Stimulated activated CD8-positive, alpha-beta memory T cell treated with anti-CD3 and anti-CD28 coated beads, Interleukin-7, amount 100 ng/mL, for 1 hour (primary cell): ENCODE results near the gene IFNAR2.

Source experiments
- DNase-seq, 2 donors: peaks; one replicate each; pipeline ENCODE4 v3.0.0-alpha.2; 2020; ENCODE audit warnings: low read depth in 2 of 2

Gene IFNAR2

DNA sequence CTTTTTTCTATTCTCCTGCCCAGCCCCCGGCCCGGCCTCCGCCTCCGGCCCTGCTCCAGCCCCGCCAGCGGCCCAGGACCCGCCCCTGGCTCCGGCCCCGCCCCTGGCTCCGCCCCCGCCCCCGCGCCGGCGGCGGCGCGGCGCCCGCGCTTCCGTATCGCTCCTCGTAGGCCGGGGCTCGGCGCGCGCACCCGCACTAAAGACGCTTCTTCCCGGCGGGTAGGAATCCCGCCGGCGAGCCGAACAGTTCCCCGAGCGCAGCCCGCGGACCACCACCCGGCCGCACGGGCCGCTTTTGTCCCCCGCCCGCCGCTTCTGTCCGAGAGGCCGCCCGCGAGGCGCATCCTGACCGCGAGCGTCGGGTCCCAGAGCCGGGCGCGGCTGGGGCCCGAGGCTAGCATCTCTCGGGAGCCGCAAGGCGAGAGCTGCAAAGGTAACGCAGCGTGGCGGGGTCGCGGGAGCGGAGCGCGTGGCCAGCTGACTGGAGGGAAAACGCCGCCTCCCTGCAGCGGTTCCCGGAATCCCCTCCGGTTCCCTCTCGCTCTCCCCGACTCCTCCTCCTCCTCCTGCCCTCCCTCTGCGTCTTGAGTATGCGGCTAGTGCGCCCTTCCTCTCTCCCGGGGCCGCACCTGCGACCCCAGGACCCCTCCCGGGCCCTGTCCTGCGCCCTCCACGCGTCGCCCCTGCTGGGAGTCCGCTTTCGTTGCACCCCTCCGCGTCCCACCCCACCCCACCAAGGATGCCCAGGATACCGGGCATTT, at the start of gene IFNAR2:
TSS of gene IFNAR2 (plus strand) at position 155 of the 761 bp plus-strand sequence. CDS start 11,985 bp downstream, outside the sequence.
- peak; percentile 49 to 54 for DNase-seq

DNA sequence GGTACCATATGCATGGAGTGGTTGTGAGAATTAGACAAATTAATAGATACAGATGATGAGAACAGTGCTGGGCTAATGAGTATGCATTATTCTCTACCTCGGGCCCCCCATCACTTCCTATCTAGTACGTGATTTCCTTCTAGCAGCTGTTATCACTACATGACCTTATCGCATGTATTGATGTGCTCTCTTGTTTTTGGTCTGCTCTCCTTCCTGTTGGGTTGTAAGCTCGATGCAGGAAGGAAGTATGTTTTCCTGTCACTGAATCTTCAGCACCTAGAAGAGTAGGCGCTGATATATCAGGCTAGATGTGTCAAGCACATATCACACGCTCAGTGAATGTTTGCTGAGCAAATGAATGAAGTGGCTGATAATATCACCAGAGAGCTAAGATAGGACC, 43.9 kb upstream of the IFNAR2 start:
- no peak for DNase-seq

DNA sequence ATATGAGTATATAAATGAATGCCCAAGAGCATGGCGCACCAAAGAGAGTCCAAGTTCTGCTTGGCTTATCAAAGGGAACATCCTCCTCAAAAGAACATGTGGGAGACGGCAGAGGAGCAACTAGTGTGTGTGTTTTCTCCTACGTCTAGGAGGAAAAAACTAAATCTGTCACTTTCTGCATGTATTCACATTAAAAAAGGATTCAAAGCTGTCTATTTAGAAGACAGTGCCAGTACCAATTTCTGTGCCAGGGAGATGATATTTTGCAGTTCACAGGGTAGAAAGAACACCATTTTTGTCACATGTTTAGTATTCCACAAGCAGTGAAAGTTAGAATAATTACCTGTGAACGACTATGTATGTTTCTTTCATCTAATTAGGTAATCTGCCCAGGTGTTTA, 42.5 kb upstream of the IFNAR2 start:
- no peak for DNase-seq

DNA sequence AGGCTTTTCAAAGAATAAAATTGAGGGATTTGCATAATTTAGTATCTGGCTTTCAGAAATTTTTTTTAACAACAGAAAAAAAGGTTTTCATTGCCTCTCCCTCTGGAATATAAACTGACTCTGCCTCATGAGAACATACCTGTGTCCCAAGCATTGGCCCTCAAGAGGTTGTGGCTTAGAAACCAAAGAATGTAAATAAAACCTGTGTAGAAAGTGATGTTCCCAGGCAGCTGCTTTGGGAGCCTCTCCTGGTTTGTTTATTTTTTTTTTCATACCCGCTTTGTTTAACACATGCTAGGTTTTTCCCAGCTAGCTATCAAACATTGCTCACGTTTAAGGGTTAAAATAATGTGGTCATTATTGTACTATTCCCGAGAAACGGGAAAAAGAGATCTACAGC, 40.5 kb upstream of the IFNAR2 start:
- DNase-seq, result no peak

DNA sequence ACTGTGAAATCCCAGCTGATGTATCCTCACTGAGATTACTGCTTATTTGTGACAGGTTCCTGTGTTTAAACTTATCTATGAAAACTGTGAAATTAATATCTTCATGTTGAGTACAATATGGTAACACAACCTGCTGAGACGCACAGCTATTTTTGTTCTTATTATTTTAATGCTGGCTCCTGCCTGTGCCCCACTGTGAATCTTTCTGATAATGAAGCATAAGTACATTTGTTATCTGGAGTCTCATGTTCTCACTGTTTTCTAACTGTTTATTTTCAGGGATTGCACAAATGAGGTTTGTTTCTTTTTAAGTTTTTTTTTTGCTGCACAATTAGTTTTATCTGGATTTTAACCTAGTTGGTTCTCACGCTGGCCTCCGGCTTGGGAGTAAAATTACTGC, 39.9 kb upstream of the IFNAR2 start:
- DNase-seq, result no peak

DNA sequence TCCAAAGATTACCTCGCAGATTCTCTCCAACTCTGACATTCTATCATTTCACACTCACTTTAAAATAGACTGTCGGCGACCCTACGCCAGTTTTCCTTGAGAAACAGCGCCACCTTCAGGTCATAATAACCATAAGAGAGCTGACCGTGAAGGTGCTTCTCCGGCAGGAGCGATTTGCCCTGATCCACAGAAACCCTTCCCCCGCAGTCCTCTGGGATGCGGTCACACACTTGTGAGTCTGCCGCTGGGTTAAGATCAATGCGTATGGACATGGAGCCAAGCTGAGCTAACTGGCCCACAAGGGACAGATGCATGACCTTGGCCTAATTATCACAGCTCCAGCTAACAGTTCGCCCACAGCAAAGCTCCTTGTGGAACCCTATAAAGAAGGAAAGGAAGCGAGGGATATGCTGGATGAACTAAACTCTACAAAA, 32.8 kb upstream of the IFNAR2 start:
- DNase-seq, result no peak

DNA sequence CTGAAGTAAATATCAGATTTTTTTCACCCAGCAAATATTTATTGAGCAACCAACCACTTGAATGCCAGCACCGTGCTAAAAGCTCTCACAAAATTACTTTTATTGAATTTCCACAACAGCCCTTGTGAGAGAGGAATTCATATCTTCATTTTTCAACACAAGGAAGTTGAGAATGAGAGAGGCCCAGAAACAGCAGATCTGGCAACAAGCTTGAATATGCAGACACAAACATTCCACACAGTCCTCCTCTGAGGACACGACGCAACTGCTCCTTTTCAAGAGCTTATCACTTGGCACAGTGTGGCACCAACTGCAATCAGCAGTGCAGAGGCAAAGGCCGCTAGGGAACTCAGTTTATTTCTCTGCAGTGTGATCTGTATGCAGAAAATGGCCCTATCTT, 32.2 kb upstream of the IFNAR2 start:
- DNase-seq, result no peak

DNA sequence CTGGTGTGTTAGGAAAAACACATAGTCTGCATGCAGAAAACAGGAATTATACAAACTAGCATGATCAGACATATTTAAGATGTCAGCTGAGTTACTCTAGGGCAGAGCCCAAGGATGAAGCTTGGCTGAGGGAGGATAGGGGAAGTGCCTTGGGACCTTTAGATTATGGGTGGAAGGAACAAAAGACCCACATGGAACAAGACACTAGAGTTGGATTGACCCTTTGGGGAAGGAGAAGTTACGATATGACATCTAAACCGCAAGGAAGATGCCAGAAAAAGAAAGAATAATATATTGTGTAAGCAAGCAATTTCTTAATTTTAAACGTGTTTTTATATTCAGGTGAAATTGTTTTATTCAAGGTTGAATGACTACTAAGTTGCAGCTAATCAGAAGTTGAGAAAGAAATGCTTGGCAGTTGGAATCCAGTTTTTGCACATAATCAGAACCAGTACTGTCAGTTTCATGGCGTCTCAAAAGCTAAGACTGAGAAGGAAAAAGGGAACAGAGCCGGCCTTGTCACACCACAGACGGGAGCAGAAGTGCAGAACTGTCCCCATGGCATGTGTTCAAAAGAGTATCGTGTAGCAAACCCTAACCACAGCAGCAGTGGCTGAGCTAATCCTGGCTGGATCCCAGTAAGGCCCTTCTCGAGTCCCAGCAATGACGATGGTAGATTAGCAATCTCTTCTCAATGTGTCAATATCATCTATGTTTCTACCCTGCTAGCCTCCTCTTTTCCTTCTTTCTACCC, 31.2 kb upstream of the IFNAR2 start:
- no peak for DNase-seq

DNA sequence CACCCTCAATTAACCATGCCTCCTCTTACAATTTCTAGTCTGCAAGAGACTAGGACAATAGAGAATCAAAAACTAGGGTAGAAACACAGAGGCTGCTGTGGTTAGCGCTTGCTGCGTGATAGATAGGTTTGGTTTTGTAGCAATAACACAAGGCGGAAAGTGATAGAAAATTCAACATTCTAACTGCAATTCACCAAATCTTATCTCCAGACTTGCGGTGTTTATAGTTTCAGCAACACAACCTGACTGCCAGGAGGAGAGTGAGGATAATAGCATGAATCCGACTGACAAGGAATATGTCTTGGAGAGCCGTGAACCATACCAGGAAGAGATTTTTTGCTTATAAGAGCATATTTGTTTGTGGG, 30.7 kb upstream of the IFNAR2 start:
- DNase-seq, result no peak

DNA sequence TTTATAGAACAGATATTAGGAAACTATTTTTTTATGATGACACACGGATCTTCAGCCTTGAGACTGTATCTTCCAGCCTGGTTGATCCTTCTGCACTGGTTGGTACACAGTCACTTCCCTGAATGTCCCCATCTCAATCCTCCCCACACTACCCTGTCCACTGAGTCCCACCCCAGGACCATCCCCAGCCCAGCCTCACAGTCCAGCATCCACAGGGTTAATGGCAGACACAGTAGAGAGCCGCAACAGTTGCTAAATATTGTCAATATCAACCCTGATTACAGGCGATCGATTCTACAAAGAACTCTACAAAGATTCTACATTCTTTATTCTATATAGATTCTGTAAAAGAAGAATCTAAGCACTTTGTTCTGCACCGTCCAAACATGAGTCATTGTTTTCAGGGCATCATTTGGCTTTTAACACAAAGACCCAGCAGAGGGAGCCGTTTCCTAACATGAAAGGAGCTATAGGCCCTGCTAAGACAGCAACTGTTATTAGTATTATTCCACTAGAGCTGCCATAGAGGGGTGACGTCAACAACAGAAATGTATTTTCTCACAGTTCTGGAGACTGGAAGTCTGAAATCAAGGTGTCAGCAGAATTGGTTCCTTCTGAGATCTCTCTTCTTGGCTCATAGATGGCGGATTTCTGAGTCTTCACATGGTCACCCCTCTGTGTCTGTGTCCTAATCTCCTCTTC, 30.1 kb upstream of the IFNAR2 start:
- peak; percentile 58 to 64 for DNase-seq

DNA sequence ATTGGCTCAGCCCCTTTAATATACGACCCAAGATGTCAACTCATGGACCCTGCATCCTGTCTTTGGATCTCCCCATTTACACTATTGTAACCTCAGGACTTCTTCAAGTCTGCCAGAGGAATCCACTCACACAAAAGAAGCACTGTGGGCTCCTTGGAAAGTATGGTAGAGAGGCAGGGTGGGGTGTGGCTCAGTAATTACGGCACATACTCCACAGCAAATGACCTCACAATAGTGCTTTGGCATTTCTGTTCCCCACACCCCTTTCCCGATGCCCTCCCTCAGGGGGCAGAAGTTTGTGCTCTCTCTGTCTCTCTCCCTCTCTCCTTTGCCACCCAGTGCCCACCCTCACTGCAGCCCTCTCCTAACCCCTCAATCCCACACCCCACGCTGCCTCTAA, 27.8 kb upstream of the IFNAR2 start:
- DNase-seq, result no peak

DNA sequence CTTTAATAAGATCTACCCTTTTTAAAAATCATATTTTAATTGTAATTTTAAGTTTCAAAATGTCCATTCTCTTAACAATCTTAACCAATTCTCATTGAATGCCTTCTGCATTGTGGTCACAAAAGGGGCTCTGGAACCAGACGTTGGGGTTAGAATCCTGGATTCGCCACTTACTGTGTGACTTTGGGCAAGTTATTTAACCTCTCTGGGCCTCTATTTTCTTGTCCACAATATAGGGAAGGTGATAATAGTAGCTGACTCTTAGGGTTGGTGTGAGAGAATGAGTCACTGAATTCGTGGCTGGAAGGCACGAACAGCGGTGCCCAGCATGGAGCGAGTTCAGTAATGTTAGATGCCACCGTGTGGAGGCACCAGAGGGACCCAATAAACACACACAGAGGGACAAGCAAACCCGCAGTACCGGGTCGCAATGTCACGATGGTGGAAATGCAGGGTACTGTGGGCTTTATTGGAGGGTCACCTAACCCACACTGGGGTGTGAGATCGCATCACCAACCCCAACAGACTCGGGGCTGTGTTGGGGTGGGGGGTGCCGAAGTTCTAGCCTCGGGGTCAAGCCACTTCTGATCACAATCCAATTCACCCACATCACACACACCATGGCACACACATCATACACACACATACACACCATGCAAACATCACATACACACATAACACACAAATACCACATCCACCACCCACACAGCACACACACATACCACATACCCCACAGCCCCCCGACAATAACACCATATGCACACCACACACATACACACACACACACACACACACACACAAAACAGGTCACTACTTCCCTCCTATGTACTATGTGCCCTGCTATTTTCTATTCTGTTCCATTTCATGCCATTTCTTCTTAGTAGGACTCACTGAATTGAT, 27.0 kb upstream of the IFNAR2 start:
- no peak for DNase-seq

DNA sequence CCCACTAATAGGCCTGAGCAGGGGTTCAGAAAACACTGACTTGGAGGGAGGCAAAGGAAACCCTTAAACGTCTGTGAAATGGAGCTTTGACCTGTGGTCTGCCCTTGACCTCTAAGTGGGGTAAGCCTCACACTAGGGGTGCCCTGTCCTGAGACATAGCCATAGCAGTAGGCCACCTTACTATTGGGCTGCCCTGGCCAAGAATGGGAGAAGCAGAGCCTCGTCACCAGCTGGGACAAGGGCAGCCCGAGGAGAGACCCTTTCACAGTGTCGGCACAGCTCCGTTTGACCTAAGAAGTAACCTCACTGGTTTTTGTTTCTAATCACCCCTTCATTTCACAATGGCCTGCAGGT, 26.4 kb upstream of the IFNAR2 start:
- DNase-seq, result no peak

DNA sequence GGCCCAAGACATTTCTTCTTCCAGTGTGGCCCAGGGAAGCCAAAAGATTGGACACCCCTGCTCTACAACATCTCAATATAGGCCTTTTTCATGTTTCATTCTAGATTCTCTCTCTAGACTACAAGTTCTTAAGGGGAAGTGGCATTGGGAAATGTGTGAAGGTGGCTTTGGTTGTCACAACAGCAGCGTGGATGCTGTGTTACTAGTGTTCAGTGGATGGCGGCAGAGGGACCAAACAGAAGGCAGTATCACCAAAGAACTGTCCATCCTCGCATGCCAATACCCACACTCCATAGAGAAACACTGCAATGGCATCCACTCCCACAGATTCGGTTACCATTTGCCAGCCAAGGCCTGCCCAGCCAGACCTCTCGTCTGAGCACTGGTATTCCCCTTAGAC, 24.3 kb upstream of the IFNAR2 start:
- no peak for DNase-seq

DNA sequence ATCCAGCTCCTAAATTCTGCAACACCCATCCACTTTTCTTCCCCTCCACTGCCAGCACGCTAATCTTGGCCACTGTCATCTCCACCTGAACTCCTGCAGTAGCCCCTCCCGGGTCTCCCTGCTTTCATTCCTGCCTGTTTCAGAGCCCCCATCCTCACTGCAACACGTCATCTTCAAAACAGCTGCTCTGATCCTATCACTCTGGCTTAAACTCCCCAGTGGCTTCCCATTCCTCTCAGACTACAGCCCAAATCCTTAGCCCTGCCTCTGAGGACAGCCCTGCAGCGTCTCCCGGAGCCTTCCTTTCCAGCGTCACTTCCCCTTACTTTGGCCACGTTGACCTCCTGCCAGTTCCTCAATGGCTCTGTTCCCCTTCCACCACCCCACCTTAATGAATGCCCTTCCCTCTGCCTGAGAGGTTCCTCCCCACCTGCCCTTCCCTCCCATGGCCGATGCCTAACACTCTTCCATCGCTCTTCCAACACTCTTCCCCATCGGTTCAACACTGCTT, 22.9 kb upstream of the IFNAR2 start:
- no peak for DNase-seq

DNA sequence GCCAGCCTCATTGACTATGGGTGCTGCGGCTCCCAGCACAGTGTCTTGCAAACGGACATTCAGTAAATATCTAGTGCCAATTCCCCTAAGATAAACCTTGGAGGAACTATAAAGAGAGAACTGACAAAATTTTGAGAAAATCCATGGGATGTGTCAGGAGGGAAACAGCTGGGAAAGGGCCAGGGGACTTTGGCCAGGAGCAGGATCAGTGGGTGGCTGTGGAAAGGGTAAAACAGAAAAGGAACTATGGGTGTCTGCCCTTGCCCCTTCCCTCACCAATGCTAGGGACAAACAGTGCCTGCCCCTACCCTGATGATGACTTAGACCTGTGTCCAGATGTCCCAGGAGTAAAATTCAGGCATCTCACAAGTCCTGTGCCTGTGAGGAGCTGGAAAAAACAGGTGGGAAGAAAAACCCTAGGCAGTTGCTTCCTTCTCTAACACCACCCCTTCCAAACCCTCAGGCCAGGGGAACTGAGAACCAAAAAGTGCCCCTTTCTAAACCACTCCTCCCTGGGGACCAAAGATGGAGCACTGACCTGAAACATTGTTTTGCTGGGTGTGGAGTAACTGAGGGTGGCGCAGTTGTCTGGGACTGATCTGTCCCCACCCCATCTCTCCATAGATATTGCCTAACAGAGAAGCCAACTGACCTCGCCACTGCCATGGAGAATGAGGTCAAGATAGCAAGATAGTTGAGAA, 22.1 kb upstream of the IFNAR2 start:
- DNase-seq, result no peak

DNA sequence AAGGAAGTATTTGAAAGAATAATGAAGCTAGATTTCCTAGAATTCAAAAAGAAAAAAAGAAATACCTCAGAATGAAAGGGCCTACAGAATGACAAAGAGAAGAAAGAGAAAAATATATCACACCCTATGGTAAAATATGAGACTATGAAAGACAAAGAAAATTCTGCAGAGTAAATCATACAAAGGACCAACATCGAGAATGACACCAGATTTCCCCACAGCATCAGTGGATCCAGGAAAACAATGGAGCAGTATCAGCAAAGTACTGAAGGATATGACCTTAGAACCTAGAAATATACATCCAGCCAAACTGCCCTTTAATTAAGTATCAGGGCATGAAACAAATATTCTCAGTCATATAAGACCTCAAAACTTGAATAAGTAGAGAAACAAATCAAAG, 21.2 kb upstream of the IFNAR2 start:
- DNase-seq, result no peak

DNA sequence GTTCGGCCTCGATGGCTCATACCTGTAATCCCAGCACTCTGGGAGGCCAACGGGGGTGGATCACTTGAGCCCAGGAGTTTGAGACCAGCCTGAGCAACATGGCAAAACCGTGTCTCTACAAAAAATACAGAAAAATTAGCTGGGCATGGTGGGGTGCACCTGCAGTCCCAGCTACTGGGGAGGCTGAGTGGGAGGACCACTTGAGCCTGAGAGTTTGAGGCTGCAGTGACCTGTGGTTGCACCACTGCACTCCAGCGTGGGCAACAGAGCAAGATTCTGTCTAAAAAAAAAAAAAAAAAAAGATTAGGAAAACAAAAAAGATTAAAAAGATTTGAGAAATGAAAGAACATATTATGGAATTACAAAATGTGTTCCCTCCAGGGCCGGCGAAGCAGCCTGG, 18.4 kb upstream of the IFNAR2 start:
- DNase-seq, result no peak

DNA sequence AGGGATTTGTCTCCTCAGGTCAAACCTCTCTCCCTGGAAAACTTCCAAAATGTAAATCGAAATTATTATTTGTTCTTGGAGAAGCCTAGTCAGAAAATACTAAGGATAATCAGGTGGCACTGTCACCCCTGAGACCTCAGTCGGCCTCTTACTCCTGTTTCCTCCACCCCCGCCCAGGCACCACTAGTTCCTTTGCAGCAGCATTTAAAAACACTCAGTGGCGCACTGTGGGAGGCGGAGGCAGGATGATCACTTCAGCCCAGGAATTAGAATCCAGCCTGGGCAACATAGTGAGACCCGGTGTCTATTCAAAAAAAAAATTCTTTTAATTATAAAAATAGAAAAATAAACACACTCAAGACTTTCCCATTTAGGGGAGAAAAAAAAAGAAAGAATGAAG, 18.0 kb upstream of the IFNAR2 start:
- no peak for DNase-seq

DNA sequence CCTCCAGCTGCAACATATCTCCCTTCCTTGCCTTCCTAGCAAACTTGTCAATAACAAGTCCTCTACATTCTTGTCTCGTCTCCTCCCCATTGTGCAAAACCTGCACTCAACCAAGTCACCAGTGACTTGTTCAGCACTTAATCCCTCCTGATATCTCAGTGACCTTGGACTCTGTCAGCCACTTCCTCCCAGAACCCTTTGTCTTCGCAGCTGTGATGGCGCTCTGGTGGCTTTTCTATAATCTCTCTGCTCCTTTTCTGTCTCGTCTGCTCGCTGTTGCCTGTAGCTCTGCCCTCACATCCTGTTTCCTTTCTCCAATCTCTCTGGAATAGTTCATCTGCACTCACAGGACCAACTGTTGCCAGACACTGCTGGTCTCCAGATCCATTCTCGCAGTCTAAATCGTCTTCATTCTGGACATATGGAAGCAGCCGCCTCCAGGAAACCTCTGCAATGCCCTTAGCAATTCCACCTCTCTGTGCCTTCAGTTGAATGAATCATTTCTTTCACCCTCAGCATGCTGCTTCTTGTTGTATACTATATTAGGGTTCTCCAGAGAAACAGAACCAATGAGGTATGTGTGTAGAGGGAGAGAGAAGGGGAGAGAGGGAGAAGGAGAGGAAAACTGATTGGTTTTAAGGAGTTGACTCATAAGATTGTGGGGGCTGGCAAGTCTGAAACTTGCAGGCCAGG, 17.4 kb upstream of the IFNAR2 start:
- no peak for DNase-seq
